Measurements from ENCODE around the gene NTRK2.

The NTRK2 gene

GRCh38 chr9:84799251-84799650, 129.7 kb downstream of the NTRK2 start:
- no peak for TF ChIP-seq CTCF (IDR thresholded peaks at IDR 0.05; ENCODE audit: low read depth, low read length)
- no peak for DNase-seq (ENCODE audit: extremely low read depth, low read depth)

- no peak for TF ChIP-seq CTCF (IDR thresholded peaks at IDR 0.05; ENCODE audit: low read depth, low read length)
Observed at GRCh38 chr9:84804951-84805694, 135.6 kb downstream of the NTRK2 start.

DNA sequence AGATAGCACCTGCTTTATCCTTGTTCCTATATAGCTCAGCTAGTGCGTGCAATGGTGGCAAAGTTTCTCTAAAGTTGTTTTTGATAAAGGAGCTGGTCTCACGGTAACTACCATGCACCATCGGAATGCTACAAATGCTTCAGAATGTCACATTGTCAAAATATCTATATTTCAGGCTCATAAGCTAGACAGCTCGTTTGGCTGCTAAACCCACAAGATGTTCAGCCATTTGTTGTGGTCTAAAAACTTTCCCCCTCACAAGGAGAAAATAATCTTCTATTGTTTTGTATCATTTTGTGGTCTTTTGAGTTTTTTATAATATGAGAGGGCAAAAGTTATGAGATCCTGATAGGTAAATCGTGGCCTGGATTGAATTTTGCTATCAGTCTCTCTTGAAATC, 137.9 kb downstream of the NTRK2 start:
- no peak for TF ChIP-seq CTCF (IDR thresholded peaks at IDR 0.05; ENCODE audit: low read depth, low read length)
- no peak for DNase-seq (ENCODE audit: extremely low read depth, low read depth)

More at GRCh38 chr9:84804951-84805694, 135.6 kb downstream of the NTRK2 start:
- no peak for DNase-seq (ENCODE audit: extremely low read depth, low read depth)

DNA sequence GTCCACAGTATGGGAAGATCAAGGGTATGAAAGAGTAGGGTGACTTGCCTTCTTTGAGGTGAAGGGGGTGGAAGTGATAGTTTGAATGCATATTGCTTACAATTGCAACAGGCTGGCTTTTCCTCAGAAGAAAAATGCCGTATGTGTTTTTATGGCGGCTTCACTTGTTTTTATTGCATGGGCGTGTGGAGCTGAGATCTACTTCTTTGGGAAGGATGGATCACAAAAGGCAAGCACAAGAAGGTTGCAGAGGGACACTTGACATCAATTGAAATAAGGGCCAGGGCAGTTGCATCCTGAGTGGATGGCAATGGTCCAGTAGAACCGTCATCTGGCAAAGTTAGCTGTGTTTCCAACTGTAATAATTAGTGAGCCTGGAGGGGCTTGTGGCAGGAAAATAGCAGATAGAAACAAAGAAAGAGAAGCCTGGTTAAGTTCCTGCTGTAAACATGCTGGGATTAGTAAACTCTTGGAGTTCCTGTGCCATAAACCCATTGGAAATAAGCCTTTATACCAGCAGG, 138.4 kb downstream of the NTRK2 start:
- TF ChIP-seq CTCF (IDR thresholded peaks at IDR 0.05; ENCODE audit: low read depth, low read length), result no peak
- DNase-seq (ENCODE audit: extremely low read depth, low read depth), result no peak

DNA sequence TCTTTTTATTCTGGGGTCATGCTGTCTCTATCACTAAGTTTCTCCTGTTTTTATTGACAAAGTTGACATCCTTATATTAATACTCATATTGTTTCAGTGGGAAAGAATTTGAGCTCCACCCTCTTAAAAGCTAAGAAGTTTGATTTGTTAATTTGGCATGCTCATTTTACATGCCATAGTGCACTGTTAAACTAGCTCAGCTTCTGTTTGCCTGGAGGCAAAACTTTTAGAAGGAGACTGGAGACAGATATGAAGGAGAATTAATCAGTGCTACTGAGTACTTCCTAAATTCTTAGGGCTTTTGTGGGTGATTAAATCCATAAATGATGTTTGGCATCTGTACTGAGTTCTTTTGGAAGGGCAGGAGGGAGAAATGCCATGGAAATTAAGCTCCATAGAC, 138.9 kb downstream of the NTRK2 start:
- TF ChIP-seq CTCF (IDR thresholded peaks at IDR 0.05; ENCODE audit: low read depth, low read length), result no peak
- DNase-seq (ENCODE audit: extremely low read depth, low read depth), result no peak

GRCh38 chr9:84811072-84811750, 141.7 kb downstream of the NTRK2 start:
- TF ChIP-seq CTCF (IDR thresholded peaks at IDR 0.05; ENCODE audit: low read depth, low read length), result no peak
- no peak for DNase-seq (ENCODE audit: extremely low read depth, low read depth)

DNA sequence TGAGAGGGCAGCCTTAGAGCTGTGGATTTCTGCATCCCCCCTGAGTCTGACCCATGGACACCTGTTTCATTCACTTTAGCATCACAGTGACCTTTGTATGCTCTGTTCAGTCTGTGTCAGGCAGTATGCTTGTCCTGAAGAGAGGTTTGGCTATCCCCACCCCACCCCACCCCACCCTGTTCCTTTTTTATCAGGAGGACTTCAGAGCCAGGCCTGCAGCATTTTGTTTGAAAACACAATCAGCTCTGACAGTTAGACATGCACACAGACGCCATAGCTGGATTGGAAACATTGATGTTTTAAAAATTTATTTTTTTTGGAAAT, 142.2 kb downstream of the NTRK2 start:
- DNase-seq (ENCODE audit: extremely low read depth, low read depth), result no peak
- no peak for TF ChIP-seq CTCF (IDR thresholded peaks at IDR 0.05; ENCODE audit: low read depth, low read length)
